ENCODE data around the gene ARSG. TPM values are rescaled to one million over a fixed set of nuclear protein-coding genes. Genes with fewer than 3 reads are reported as not detected.
A peak's percentile ranks its signal among the peaks of the same experiment; 100 is the strongest.

ARSG gene
- total RNA-seq, 1 experiment from 2014 or later: 7.9 TPM

- peak; percentile 62 for DNase-seq (ENCODE audit: low spot score)
- Mint-ChIP-seq H3K27ac (no peak overlapping the region), H3K36me3 (no peaks in the 10 kb centered on the region), H3K4me1 (peaks cover 41% of the 10 kb centered on the region), H3K9me3 (no peaks in the 10 kb centered on the region), H3K27me3 (ENCODE audit: low read depth) (peaks cover 7% of the 10 kb centered on the region; the same call in 1 of the 2 replicates), H3K4me3 (no peak overlapping the region)
- CTCF ChIA-PET: interaction anchor here (0.6 to 1.7 kb wide), 12 partner anchors 13 to 290 kb away, joined by 3 to 9 read pairs (median 3); no protein-coding TSS in a partner anchor
- POLR2A ChIA-PET: no interaction called here
- peak; percentile 83 for ATAC-seq
- TF ChIP-seq ZNF121 (CRISPR knock-in tag; IDR thresholded peaks at IDR 0.05) (no peak), SP1 (CRISPR knock-in tag; conservative IDR thresholded peaks at IDR 0.05) (peak; percentile 53; the same call in 1 of the 2 replicates)
- TF ChIP-seq, protein P1, sequence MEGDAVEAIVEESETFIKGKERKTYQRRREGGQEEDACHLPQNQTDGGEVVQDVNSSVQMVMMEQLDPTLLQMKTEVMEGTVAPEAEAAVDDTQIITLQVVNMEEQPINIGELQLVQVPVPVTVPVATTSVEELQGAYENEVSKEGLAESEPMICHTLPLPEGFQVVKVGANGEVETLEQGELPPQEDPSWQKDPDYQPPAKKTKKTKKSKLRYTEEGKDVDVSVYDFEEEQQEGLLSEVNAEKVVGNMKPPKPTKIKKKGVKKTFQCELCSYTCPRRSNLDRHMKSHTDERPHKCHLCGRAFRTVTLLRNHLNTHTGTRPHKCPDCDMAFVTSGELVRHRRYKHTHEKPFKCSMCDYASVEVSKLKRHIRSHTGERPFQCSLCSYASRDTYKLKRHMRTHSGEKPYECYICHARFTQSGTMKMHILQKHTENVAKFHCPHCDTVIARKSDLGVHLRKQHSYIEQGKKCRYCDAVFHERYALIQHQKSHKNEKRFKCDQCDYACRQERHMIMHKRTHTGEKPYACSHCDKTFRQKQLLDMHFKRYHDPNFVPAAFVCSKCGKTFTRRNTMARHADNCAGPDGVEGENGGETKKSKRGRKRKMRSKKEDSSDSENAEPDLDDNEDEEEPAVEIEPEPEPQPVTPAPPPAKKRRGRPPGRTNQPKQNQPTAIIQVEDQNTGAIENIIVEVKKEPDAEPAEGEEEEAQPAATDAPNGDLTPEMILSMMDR (IDR thresholded peaks at IDR 0.05): peak; percentile 58
Observed at GRCh38 chr17:68462381-68463210, 171.3 kb downstream of the ARSG start.

DNA sequence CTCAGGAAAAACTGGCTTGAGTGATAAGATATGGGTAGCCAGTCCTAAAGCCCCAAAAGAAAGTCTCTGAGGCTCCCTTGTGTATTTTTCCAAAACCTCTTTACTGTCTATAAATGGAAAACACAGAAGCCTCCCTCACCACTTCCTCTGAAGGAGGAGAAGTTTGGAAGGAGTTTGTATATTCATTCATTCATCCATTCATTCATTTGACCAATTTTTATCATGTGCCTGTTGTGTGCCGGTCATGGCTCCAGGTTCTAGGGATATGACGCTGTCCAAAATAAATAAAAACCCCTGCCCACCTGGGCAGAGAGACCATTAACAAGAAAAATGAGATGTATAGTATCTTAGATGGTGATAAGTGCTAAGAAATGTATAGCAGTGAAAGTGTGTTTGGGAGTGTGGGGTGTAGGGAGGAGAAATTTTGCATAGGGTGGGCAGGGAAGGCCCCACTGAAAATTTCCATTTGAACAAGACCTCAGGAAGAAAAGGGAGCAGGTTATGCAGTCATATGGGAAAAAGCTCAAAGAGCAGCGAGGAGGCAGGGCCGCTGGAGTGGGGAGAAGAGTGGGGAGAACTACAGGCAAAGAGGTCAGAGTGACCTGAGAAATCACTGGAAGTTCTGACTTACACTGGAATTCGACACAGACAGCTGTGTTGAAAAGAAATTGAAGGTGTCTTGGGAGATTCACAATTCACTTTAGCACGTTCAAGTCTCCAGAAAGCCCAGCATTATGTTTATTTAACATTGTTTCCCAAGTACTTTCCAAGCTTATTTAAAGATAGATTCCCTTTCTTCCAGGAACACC is 172.1 kb downstream of the ARSG start:
- H3K27me3 Mint-ChIP-seq (ENCODE audit: low read depth): peaks cover 3% of the 10 kb centered on the region; the same call in 1 of the 2 replicates
- H3K9me3 Mint-ChIP-seq: no peaks in the 10 kb centered on the region
- ChIA-PET POLR2A (no interaction called here), CTCF (interaction anchor here (0.8 to 1.7 kb wide), 5 partner anchors 26 to 291 kb away, joined by 3 to 9 read pairs (median 3); no protein-coding TSS in a partner anchor)
- ATAC-seq: no peak
- no peak for DNase-seq (ENCODE audit: low spot score)
- H3K36me3 Mint-ChIP-seq: no peaks in the 10 kb centered on the region
- peaks cover 35% of the 10 kb centered on the region for H3K4me1 Mint-ChIP-seq
- H3K4me3 Mint-ChIP-seq: no peak overlapping the region
- no peak overlapping the region for H3K27ac Mint-ChIP-seq
- no peak for TF ChIP-seq ZSCAN18 (CRISPR knock-in tag; IDR thresholded peaks at IDR 0.05)
- TF ChIP-seq ZNF532 (CRISPR knock-in tag; IDR thresholded peaks at IDR 0.05; ENCODE audit: borderline replicate concordance): no peak
- no peak for TF ChIP-seq ESRRA (CRISPR knock-in tag; IDR thresholded peaks at IDR 0.05; ENCODE audit: borderline replicate concordance)
- no peak for TF ChIP-seq TEAD4 (CRISPR knock-in tag; IDR thresholded peaks at IDR 0.05)
- no peak for TF ChIP-seq MYBL2 (CRISPR knock-in tag; IDR thresholded peaks at IDR 0.05)
- TF ChIP-seq ZNF219 (CRISPR knock-in tag; IDR thresholded peaks at IDR 0.05; ENCODE audit: borderline replicate concordance): no peak
- TF ChIP-seq AFF4 (CRISPR knock-in tag; IDR thresholded peaks at IDR 0.05; ENCODE audit: borderline replicate concordance): no peak
- no peak for TF ChIP-seq NFATC4 (CRISPR knock-in tag; IDR thresholded peaks at IDR 0.05)
- TF ChIP-seq, protein P1 (IDR thresholded peaks at IDR 0.05): no peak; the same call in 1 of the 2 replicates
- TF ChIP-seq RELA (CRISPR knock-in tag; IDR thresholded peaks at IDR 0.05; ENCODE audit: borderline replicate concordance): no peak
- TF ChIP-seq, protein P2, sequence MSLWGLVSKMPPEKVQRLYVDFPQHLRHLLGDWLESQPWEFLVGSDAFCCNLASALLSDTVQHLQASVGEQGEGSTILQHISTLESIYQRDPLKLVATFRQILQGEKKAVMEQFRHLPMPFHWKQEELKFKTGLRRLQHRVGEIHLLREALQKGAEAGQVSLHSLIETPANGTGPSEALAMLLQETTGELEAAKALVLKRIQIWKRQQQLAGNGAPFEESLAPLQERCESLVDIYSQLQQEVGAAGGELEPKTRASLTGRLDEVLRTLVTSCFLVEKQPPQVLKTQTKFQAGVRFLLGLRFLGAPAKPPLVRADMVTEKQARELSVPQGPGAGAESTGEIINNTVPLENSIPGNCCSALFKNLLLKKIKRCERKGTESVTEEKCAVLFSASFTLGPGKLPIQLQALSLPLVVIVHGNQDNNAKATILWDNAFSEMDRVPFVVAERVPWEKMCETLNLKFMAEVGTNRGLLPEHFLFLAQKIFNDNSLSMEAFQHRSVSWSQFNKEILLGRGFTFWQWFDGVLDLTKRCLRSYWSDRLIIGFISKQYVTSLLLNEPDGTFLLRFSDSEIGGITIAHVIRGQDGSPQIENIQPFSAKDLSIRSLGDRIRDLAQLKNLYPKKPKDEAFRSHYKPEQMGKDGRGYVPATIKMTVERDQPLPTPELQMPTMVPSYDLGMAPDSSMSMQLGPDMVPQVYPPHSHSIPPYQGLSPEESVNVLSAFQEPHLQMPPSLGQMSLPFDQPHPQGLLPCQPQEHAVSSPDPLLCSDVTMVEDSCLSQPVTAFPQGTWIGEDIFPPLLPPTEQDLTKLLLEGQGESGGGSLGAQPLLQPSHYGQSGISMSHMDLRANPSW (CRISPR knock-in tag; conservative IDR thresholded peaks at IDR 0.05; ENCODE audit: low read depth): no peak
